ACC112 (cell line): ENCODE results near the gene NFX1.
"Not testable (repeated sequence)": the region's sequence is repeated elsewhere in the genome, so short reads cannot be mapped to it uniquely, and the experiment has no call there.

ENCODE experiments used
- H2AFZ ChIP-seq: fragments of 200-600 bp; sonication (generic); one replicate; pipeline ENCODE4 v1.6.0; 2017; ENCODE audit warnings: antibody characterized with exemption, low read length; ENCODE audit not compliant: unreplicated experiment
- H3K27ac ChIP-seq: fragments of 200-600 bp; sonication (generic); 2 replicates; pipeline ENCODE4 v1.5.1; 2014; ENCODE audit warnings: low read depth, mild to moderate bottlenecking, antibody characterized with exemption, low read length, moderate library complexity
- H3K27me3 ChIP-seq: fragments of 200-600 bp; sonication (generic); 2 replicates; pipeline ENCODE4 v1.6.1; 2014; ENCODE audit warnings: mild to moderate bottlenecking, antibody characterized with exemption, low read length, moderate library complexity, mixed read lengths; ENCODE audit not compliant: insufficient read depth
- H3K36me3 ChIP-seq: fragments of 200-600 bp; sonication (generic); 2 replicates; pipeline ENCODE4 v1.6.1; 2016; ENCODE audit warnings: mild to moderate bottlenecking, antibody characterized with exemption, low read length, moderate library complexity, mixed read lengths; ENCODE audit not compliant: insufficient read depth
- H3K4me1 ChIP-seq: fragments of 200-600 bp; sonication (generic); one replicate; pipeline ENCODE4 v1.6.1; 2016; ENCODE audit warnings: low read length, mixed read lengths; ENCODE audit not compliant: insufficient read depth, unreplicated experiment, control insufficient read depth
- H3K4me3 ChIP-seq: fragments of 200-600 bp; sonication (generic); 2 replicates; pipeline ENCODE4 v1.5.1; 2014; ENCODE audit warnings: mild to moderate bottlenecking, low read depth, low read length
- H3K79me2 ChIP-seq: fragments of 200-600 bp; sonication (generic); one replicate; pipeline ENCODE4 v1.6.0; 2016; ENCODE audit warnings: low read length; ENCODE audit not compliant: control insufficient read depth, unreplicated experiment, insufficient read depth

NFX1 gene

DNA sequence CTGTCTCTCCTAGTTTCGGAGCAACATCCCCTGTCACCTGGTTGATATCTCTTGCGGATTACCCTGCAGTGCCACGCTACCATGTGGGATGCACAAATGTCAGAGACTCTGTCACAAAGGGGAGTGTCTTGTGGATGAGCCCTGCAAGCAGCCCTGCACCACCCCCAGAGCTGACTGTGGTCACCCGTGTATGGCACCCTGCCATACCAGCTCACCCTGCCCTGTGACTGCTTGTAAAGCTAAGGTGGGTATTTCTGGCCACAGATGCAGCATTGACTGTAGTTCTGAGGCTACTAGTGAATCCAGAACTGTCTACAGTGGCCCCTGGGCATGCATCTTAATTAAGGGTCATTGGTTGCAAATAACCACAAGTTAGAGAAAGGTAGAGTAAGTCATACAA, 61.2 kb downstream of the NFX1 start:
- Histone ChIP-seq H3K4me1 (peaks cover 13% of the 10 kb centered on the region), H2AFZ (no peak overlapping the region), H3K27ac (no peak overlapping the region), H3K36me3 (peaks cover 35% of the 10 kb centered on the region), H3K79me2 (no peaks in the 10 kb centered on the region), H3K27me3 (no peaks in the 10 kb centered on the region), H3K4me3 (no peak overlapping the region)

DNA sequence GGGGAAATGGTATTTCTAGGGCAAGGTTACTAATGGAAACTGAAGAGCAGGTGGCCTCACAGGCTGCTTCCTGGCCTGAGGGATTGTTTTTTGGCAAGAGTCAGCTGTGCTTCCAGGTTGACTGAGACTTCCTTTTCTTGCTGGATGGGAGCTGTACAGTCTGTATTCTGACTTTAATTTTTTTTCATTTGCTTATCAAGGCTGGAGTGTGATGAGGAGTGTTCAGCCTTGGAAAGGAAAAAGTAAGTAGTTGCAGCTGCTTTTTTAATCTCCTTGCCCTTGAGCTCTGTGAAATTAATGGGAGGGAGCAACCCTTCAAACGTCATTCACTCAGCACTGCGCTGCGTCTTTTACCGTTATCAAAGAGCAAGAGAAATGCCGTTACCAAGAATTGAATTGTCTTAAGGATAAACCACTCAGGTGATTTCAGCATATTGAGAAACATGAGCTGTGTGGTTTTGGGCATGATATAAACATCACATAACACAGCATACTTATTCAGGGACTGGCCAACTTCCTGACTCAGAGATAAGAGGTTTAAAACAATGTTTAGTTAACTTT, 64.4 kb downstream of the NFX1 start:
- no peak overlapping the region for H2AFZ ChIP-seq
- H3K4me1 ChIP-seq = peaks cover 8% of the 10 kb centered on the region
- H3K36me3 ChIP-seq = peaks cover 14% of the 10 kb centered on the region; the same call in 1 of the 2 replicates
- no peaks in the 10 kb centered on the region for H3K79me2 ChIP-seq
- no peaks in the 10 kb centered on the region for H3K27me3 ChIP-seq
- H3K4me3 ChIP-seq = no peak overlapping the region
- H3K27ac ChIP-seq = no peak overlapping the region

DNA sequence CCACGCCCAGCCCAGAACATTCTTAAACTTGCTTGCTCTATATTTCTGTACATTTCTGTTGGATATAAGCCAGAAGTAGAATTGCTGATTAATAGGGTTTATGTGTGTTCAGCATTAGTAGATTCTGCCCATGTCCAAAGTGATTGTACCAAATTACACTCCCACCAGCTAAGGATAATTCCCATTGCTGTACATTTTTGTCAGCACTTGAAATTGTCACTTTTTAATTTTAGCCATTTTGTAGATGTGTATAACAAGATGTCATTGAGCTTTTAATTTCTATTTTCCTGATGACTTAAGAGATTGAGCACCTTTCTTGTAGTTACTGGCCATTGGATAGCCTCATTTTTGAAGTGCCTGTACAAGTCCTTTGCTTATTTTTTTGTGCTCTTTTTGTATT, 65.6 kb downstream of the NFX1 start:
- Histone ChIP-seq H3K27ac (no peak overlapping the region), H3K79me2 (no peaks in the 10 kb centered on the region), H3K4me1 (no peaks in the 10 kb centered on the region), H3K36me3 (peaks cover 14% of the 10 kb centered on the region; the same call in 1 of the 2 replicates), H3K4me3 (no peak overlapping the region), H2AFZ (no peak overlapping the region), H3K27me3 (no peaks in the 10 kb centered on the region)

DNA sequence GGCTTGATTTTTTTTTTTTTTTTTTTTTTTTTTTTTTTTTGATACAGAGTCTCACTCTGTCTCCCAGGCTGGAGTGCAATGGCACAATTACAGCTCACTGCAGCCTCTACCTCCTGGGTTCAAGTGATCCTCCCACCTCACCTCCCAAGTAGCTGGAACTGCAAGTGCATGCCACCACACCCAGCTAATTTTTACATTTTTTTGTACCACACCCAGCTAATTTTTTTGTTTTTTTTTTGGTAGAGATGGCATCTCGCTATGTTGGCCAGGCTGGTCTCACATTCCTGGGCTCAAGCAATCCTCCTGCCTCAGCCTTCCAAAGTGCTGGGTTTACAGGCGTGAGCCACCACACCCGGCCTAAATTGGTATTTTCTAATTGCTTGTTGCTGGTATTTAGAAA, 68.3 kb downstream of the NFX1 start:
- H3K4me1 ChIP-seq, H3K27ac ChIP-seq, H3K27me3 ChIP-seq, H3K4me3 ChIP-seq, H3K79me2 ChIP-seq, H2AFZ ChIP-seq: not testable (repeated sequence)
- peaks cover 14% of the 10 kb centered on the region; the same call in 1 of the 2 replicates for H3K36me3 ChIP-seq

DNA sequence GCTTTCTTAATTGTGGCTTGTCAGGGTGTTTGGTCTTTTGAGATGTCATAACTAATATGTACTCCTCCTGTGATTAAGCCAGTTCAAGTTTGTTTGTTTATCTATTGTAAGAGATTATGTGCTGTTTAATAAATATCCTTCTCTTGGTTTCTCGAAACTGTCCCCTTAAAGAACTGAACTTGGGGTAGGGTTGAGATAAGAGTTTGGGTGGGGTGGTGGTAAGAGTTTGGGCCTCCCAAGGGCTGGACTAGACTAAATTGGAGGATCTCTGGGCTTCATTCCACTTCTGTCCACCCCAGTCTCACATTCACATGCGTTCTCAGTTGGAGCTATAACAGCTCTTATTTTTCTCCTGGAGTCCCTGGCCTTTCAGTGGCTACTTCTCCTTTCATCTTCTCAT, 73.8 kb downstream of the NFX1 start:
- Histone ChIP-seq H2AFZ (no peak overlapping the region), H3K27ac (no peak overlapping the region), H3K79me2 (no peaks in the 10 kb centered on the region), H3K4me3 (no peak overlapping the region), H3K27me3 (no peaks in the 10 kb centered on the region), H3K36me3 (peaks cover 24% of the 10 kb centered on the region), H3K4me1 (no peaks in the 10 kb centered on the region)

DNA sequence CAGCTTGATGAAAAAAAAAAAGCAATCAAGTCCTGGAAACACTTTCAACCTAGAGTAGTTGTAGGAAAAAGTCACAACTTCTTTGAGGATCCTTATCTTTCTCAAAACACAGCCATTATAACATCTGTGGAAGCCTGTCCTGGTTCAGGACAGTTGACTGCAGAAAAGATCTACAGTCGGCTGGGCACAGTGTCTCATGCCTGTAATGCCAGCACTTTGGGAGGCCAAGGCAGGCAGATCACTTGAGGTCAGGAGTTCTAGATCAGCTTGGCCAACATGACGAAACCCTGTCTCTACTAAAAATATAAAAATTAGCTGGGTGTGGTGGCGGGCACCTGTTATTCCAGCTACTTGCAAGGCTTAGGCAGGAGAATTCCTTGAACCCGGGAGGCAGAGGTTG, 74.5 kb downstream of the NFX1 start:
- H3K27ac ChIP-seq, H2AFZ ChIP-seq, H3K79me2 ChIP-seq, H3K4me3 ChIP-seq, H3K4me1 ChIP-seq, H3K27me3 ChIP-seq: not testable (repeated sequence)
- peaks cover 25% of the 10 kb centered on the region for H3K36me3 ChIP-seq

DNA sequence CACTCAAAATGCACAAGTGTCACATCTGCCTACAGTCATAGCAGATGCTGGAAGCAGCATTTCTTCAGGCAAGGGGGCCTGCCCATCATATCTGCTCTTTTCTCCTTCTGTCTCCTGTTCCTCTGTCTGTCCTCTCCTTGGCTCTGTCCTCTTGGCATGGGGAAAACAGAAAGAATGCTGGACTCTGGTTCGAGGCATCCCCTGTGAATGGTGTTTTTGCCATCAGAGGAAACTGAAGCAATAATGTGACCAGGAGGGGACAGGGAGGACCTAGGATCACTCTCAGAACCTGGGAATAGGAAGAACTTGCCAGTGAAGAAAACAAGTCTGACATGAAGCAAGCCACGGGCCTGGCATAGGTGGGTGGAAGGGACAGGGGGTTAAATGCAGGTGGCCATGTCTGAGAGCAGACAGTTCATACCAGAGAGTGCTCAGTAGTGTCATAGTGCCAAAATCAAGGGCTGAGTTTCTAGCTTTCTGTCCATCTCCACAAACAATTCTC, 76.7 kb downstream of the NFX1 start:
- Histone ChIP-seq H2AFZ (no peak overlapping the region), H3K4me1 (no peaks in the 10 kb centered on the region), H3K4me3 (no peak overlapping the region), H3K36me3 (peaks cover 31% of the 10 kb centered on the region), H3K27me3 (no peaks in the 10 kb centered on the region), H3K79me2 (no peaks in the 10 kb centered on the region), H3K27ac (no peak overlapping the region)

DNA sequence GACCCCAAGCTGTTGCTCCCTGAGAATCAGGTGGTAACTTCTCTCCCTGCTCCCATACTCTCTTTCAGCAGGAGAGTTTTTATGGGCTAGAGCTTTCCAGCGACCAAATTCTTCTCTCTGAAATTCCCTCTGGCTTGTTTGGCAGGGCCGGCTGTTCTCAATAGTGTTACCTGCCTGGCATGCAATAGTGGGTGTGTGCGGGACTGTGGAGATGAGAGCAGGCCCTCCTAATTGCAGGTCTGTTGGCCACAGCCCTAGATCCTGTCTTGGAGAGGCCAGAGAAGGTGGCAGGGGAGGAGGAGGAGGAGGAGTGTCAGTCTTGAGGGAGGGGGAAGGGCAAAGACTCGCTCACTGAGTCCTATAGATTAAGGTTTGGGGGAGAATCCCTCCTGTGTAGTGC, 82.6 kb downstream of the NFX1 start:
- Histone ChIP-seq H2AFZ (no peak overlapping the region), H3K4me3 (no peak overlapping the region), H3K27ac (no peak overlapping the region), H3K4me1 (no peaks in the 10 kb centered on the region), H3K79me2 (no peaks in the 10 kb centered on the region), H3K27me3 (no peaks in the 10 kb centered on the region), H3K36me3 (peaks cover 8% of the 10 kb centered on the region; the same call in 1 of the 2 replicates)

DNA sequence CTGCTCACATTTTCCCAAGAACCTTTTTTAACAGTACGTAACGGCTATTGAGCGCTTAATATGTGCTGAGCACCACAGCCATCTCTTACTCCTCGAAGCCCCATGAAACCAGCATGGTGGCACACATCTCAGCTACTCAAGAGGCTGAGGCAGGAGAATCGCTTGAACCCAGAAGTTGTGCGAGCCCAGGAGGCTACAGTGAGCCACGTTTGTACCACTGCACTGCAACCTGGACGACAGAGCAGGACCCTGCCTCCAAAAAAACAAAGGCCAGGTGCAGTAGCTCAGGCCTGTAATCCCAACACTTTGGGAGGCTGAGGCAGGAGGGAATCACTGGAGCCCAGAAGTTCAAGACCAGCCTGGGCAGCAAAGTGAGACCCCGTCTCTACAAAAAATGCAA, 83.9 kb downstream of the NFX1 start:
- Histone ChIP-seq H3K36me3 (peaks cover 8% of the 10 kb centered on the region; the same call in 1 of the 2 replicates), H3K79me2 (no peaks in the 10 kb centered on the region), H3K27me3 (no peaks in the 10 kb centered on the region), H3K4me3 (no peak overlapping the region), H3K4me1 (no peaks in the 10 kb centered on the region), H3K27ac (no peak overlapping the region), H2AFZ (no peak overlapping the region)

DNA sequence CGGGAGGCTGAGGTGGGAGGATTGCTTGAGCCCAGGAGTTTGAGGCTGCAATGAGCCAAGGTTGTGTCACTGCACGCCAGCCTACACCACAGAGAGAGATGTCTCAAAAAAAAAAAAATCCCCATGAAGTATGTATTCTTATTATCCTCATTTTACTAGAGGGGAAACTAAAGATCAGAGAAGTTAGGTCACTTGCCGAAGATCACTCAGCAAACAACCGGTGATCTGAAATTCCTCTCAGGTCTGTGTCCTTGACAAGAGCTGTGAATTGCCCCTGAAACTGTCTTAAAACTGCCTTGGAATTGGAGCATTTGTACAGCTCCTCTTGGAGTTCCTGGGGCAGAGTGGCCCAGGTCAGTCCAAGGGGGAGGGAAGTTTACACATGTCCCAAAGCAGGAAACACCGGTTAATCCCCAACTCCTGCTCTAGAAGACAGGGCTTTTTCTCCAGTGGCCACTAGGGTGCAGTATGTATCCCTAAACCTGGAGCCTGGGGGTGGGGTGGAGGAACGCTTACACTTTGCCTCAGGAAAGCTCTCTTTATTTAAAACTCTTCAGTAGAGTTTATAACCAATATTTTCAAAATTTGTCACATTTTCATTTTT, 84.4 kb downstream of the NFX1 start:
- H3K79me2 ChIP-seq = no peaks in the 10 kb centered on the region
- H3K4me3 ChIP-seq = no peak overlapping the region
- H3K27ac ChIP-seq = no peak overlapping the region
- H3K36me3 ChIP-seq = peaks cover 8% of the 10 kb centered on the region; the same call in 1 of the 2 replicates
- H3K27me3 ChIP-seq = no peaks in the 10 kb centered on the region
- H2AFZ ChIP-seq = no peak overlapping the region
- no peaks in the 10 kb centered on the region for H3K4me1 ChIP-seq

DNA sequence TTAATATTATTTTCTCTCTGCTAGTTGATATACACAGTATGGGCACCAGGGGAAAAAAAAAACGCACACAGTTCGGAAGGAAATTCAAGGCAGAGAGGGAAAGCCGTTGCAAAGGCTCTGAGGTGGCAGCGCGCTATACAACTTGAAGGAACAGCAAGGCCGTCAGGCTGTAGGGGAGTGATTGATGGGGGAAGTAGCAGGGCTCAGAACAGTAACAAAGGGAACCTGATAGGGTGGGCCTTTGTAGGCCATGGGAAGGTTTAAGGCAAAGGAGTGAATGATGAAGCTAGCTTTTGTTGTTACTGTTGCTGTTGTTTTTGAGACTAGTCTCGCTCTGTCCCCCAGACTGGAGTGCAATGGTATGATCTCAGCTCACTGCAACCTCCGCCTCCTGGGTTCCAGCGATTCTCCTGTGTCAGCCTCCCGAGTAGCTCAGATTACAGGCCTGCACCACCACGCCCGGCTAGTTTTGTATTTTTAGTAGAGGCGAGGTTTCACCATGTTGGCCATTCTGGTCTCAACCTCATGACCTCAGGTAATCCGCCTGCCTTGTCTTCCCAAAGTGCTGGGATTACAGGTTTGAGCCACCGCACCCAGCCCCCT, 85.0 kb downstream of the NFX1 start:
- H3K79me2 ChIP-seq = no peaks in the 10 kb centered on the region
- H3K27me3 ChIP-seq = no peaks in the 10 kb centered on the region
- H3K27ac ChIP-seq = no peak overlapping the region
- no peak overlapping the region for H2AFZ ChIP-seq
- H3K4me3 ChIP-seq = no peak overlapping the region
- peaks cover 2% of the 10 kb centered on the region; the same call in 1 of the 2 replicates for H3K36me3 ChIP-seq
- H3K4me1 ChIP-seq = no peaks in the 10 kb centered on the region
